T-helper 1 cell (primary cell): ENCODE data around the gene APBA2.
A peak's percentile ranks its signal among the peaks of the same experiment; 100 is the strongest.
"Not testable (repeated sequence)": the region's sequence is repeated elsewhere in the genome, so short reads cannot be mapped to it uniquely, and the experiment has no call there.

Experiments
- DNase-seq, 5 donors: peaks; one replicate each; pipeline ENCODE4 v3.0.0-alpha.2; 2012 to 2020
- total RNA-seq, 4 donors: gene quantifications; one replicate each; lab custom pipeline; 2026; lab: John Stamatoyannopoulos, UW

APBA2 gene
- total RNA-seq = 65.6 to 99.9 (median 79.2) reads per million in 4 donors

- DNase-seq = peak in 2 of 5 donors; percentile 27 to 38
Measured at GRCh38 chr15:28885630-28886430, at the start of gene APBA2. Gene APBA2 (plus strand): TSS chr15:28885974. CDS start chr15:29053885, 167,911 bp downstream.

- not testable (repeated sequence) for DNase-seq
Measured at GRCh38 chr15:28840285-28840684, 45.5 kb upstream of the APBA2 start.

- not testable (repeated sequence) for DNase-seq
Measured at GRCh38 chr15:28842210-28842609, 43.6 kb upstream of the APBA2 start.

- DNase-seq = not testable (repeated sequence)
Measured at GRCh38 chr15:28843520-28843919, 42.3 kb upstream of the APBA2 start.

- not testable (repeated sequence) for DNase-seq
Measured at GRCh38 chr15:28844147-28844546, 41.6 kb upstream of the APBA2 start.

GRCh38 chr15:28847247-28847646, 38.5 kb upstream of the APBA2 start:
- DNase-seq = not testable (repeated sequence)

- DNase-seq = not testable (repeated sequence)
Measured at GRCh38 chr15:28847959-28848358, 37.8 kb upstream of the APBA2 start.

- DNase-seq = not testable (repeated sequence)
Measured at GRCh38 chr15:28848521-28848920, 37.3 kb upstream of the APBA2 start, which contains the start of gene GOLGA6L7. Gene GOLGA6L7 (minus strand): TSS chr15:28848644. CDS start chr15:28848549, 95 bp downstream.

GRCh38 chr15:28849271-28849670, 36.5 kb upstream of the APBA2 start:
- not testable (repeated sequence) for DNase-seq

- not testable (repeated sequence) for DNase-seq
Measured at GRCh38 chr15:28849766-28850165, 36.0 kb upstream of the APBA2 start.

GRCh38 chr15:28853654-28854053, 32.1 kb upstream of the APBA2 start:
- DNase-seq = not testable (repeated sequence)

- DNase-seq = not testable (repeated sequence)
Measured at GRCh38 chr15:28854578-28854977, 31.2 kb upstream of the APBA2 start.

- DNase-seq = no peak
Measured at GRCh38 chr15:28861031-28861534, 24.7 kb upstream of the APBA2 start.

- not testable (repeated sequence) for DNase-seq
Measured at GRCh38 chr15:28861589-28862293, 24.0 kb upstream of the APBA2 start.

GRCh38 chr15:28868744-28869345, 16.9 kb upstream of the APBA2 start:
- DNase-seq = no peak

GRCh38 chr15:28871168-28871567, 14.6 kb upstream of the APBA2 start:
- DNase-seq = no peak

- no peak for DNase-seq
Measured at GRCh38 chr15:28873006-28873405, 12.8 kb upstream of the APBA2 start.

GRCh38 chr15:28873585-28874190, 12.1 kb upstream of the APBA2 start:
- peak in 1 of 5 donors; percentile 27 for DNase-seq

- no peak for DNase-seq
Measured at GRCh38 chr15:28875461-28876000, 10.2 kb upstream of the APBA2 start.

GRCh38 chr15:28876131-28876844, 9.5 kb upstream of the APBA2 start:
- no peak for DNase-seq

- no peak for DNase-seq
Measured at GRCh38 chr15:28876845-28877185, 9.0 kb upstream of the APBA2 start.

GRCh38 chr15:28878209-28878608, 7.6 kb upstream of the APBA2 start:
- no peak for DNase-seq
